ENCODE measurements around the gene STK17A. TPM values are rescaled to one million over a fixed set of nuclear protein-coding genes. Genes with fewer than 3 reads are reported as not detected.

Gene STK17A
- total RNA-seq (10 to 100 TPM; 45.5 to 45.8 TPM), polyA plus RNA-seq (270 TPM)

GRCh38 chr7:43582503-43583423 lies at the start of gene STK17A:
STK17A (plus strand) TSS chr7:43583108; CDS start chr7:43583244, 136 bp downstream.
- Histone ChIP-seq H3K4me1 (ENCODE audit: insufficient read depth, low read length) (peaks cover 12% of the 10 kb centered on the region), H3K4me3 (ENCODE audit: low read length) (peak within 1 kb of the TSS; percentile 96), H3K36me3 (ENCODE audit: insufficient read depth, low read length) (no peaks in the 10 kb centered on the region), H3K27me3 (ENCODE audit: insufficient read depth, low read length, poor library complexity, severe bottlenecking) (no peaks in the 10 kb centered on the region), H3K9me3 (ENCODE audit: low read length) (no peaks in the 10 kb centered on the region), H3K27ac (ENCODE audit: low read depth, low read length) (peak within 1 kb of the TSS; percentile 94)
- peaks cover 17 to 30% (median 22%) of the 10 kb centered on the region in 3 donors for H3K4me1 Mint-ChIP-seq
- ChIA-PET CTCF (interaction anchor here (0.6 to 6.0 kb wide), 72 partner anchors 9 to 676 kb away, joined by 3 to 319 read pairs (median 7); partner anchors contain the start of genes BLVRA, COA1, MRPL32 and PSMA2), POLR2A (interaction anchor here (0.5 to 2.4 kb wide), 25 partner anchors 10 to 671 kb away, joined by 3 to 89 read pairs (median 5); partner anchors contain the start of genes BLVRA, C7orf25, COA1 and MRPL32)
- H3K36me3 Mint-ChIP-seq: peaks cover 0 to 35% (median 3%) of the 10 kb centered on the region in 3 donors
- H3K27ac Mint-ChIP-seq: peak within 1 kb of the TSS; percentile 95 to 100 (median 96)
- H3K4me3 Mint-ChIP-seq: peak within 1 kb of the TSS; percentile 95 to 99 (median 96)
- peaks cover 0 to 7% of the 10 kb centered on the region in 2 donors for H3K27me3 Mint-ChIP-seq
- H3K9me3 Mint-ChIP-seq: peaks cover 0 to 3% (median 0%) of the 10 kb centered on the region in 5 donors
- peak; percentile 91 to 96 (median 95) for DNase-seq

GRCh38 chr7:43533801-43534479 lies 49.0 kb upstream of the STK17A start:
- H3K27ac Mint-ChIP-seq: no peak overlapping the region
- H3K4me3 Mint-ChIP-seq: no peak overlapping the region
- ChIA-PET POLR2A (no interaction called here), CTCF (no interaction called here)
- H3K9me3 Mint-ChIP-seq: no peaks in the 10 kb centered on the region
- H3K27ac ChIP-seq (ENCODE audit: low read depth, low read length): no peak overlapping the region
- no peaks in the 10 kb centered on the region for H3K36me3 ChIP-seq (ENCODE audit: insufficient read depth, low read length)
- DNase-seq: no peak
- H3K36me3 Mint-ChIP-seq: no peaks in the 10 kb centered on the region
- no peaks in the 10 kb centered on the region for H3K27me3 ChIP-seq (ENCODE audit: insufficient read depth, low read length, poor library complexity, severe bottlenecking)
- no peak overlapping the region for H3K4me3 ChIP-seq (ENCODE audit: low read length)
- H3K4me1 Mint-ChIP-seq: no peaks in the 10 kb centered on the region
- no peaks in the 10 kb centered on the region for H3K9me3 ChIP-seq (ENCODE audit: low read length)
- H3K27me3 Mint-ChIP-seq: peaks cover 0 to 6% of the 10 kb centered on the region in 2 donors
- no peaks in the 10 kb centered on the region for H3K4me1 ChIP-seq (ENCODE audit: insufficient read depth, low read length)

GRCh38 chr7:43535031-43535451 lies 47.9 kb upstream of the STK17A start:
- Histone ChIP-seq H3K9me3 (ENCODE audit: low read length) (no peaks in the 10 kb centered on the region), H3K36me3 (ENCODE audit: insufficient read depth, low read length) (no peaks in the 10 kb centered on the region), H3K27ac (ENCODE audit: low read depth, low read length) (no peak overlapping the region), H3K4me3 (ENCODE audit: low read length) (no peak overlapping the region), H3K4me1 (ENCODE audit: insufficient read depth, low read length) (no peaks in the 10 kb centered on the region), H3K27me3 (ENCODE audit: insufficient read depth, low read length, poor library complexity, severe bottlenecking) (no peaks in the 10 kb centered on the region)
- H3K27me3 Mint-ChIP-seq: peaks cover 0 to 6% of the 10 kb centered on the region in 2 donors
- no peaks in the 10 kb centered on the region for H3K4me1 Mint-ChIP-seq
- no peaks in the 10 kb centered on the region for H3K36me3 Mint-ChIP-seq
- H3K4me3 Mint-ChIP-seq: no peak overlapping the region
- ChIA-PET POLR2A (no interaction called here), CTCF (no interaction called here)
- DNase-seq: no peak
- H3K27ac Mint-ChIP-seq: no peak overlapping the region
- no peaks in the 10 kb centered on the region for H3K9me3 Mint-ChIP-seq

GRCh38 chr7:43535810-43536585 lies 46.9 kb upstream of the STK17A start:
- H3K27me3 Mint-ChIP-seq: peaks cover 0 to 6% of the 10 kb centered on the region in 2 donors
- H3K4me3 Mint-ChIP-seq: no peak overlapping the region
- Histone ChIP-seq H3K9me3 (ENCODE audit: low read length) (no peaks in the 10 kb centered on the region), H3K36me3 (ENCODE audit: insufficient read depth, low read length) (no peaks in the 10 kb centered on the region), H3K27ac (ENCODE audit: low read depth, low read length) (no peak overlapping the region), H3K27me3 (ENCODE audit: insufficient read depth, low read length, poor library complexity, severe bottlenecking) (no peaks in the 10 kb centered on the region), H3K4me1 (ENCODE audit: insufficient read depth, low read length) (no peaks in the 10 kb centered on the region), H3K4me3 (ENCODE audit: low read length) (no peak overlapping the region)
- CTCF ChIA-PET: no interaction called here
- POLR2A ChIA-PET: no interaction called here
- no peaks in the 10 kb centered on the region for H3K9me3 Mint-ChIP-seq
- H3K27ac Mint-ChIP-seq: no peak overlapping the region
- no peak for DNase-seq
- no peaks in the 10 kb centered on the region for H3K36me3 Mint-ChIP-seq
- H3K4me1 Mint-ChIP-seq: no peaks in the 10 kb centered on the region

- H3K9me3 ChIP-seq (ENCODE audit: low read length): no peaks in the 10 kb centered on the region
- no peaks in the 10 kb centered on the region for H3K36me3 ChIP-seq (ENCODE audit: insufficient read depth, low read length)
- Mint-ChIP-seq H3K4me3 (no peak overlapping the region), H3K27me3 (peaks cover 0 to 6% of the 10 kb centered on the region in 2 donors), H3K9me3 (no peaks in the 10 kb centered on the region), H3K36me3 (no peaks in the 10 kb centered on the region), H3K4me1 (no peaks in the 10 kb centered on the region), H3K27ac (no peak overlapping the region)
- no peak overlapping the region for H3K4me3 ChIP-seq (ENCODE audit: low read length)
- POLR2A ChIA-PET: no interaction called here
- DNase-seq: no peak
- CTCF ChIA-PET: interaction anchor here (1.2 kb wide), 1 partner anchor 46 kb away, joined by 3 read pairs; no protein-coding TSS in a partner anchor
- H3K27me3 ChIP-seq (ENCODE audit: insufficient read depth, low read length, poor library complexity, severe bottlenecking): no peaks in the 10 kb centered on the region
- no peaks in the 10 kb centered on the region for H3K4me1 ChIP-seq (ENCODE audit: insufficient read depth, low read length)
- no peak overlapping the region for H3K27ac ChIP-seq (ENCODE audit: low read depth, low read length)
Measured at GRCh38 chr7:43536773-43537172, 46.1 kb upstream of the STK17A start.

- peaks cover 0 to 11% of the 10 kb centered on the region in 2 donors for H3K27me3 Mint-ChIP-seq
- no peak overlapping the region for H3K27ac Mint-ChIP-seq
- ChIA-PET CTCF (interaction anchor here (1.2 kb wide), 1 partner anchor 44 kb away, joined by 3 read pairs; no protein-coding TSS in a partner anchor), POLR2A (no interaction called here)
- H3K27ac ChIP-seq (ENCODE audit: low read depth, low read length): no peak overlapping the region
- no peaks in the 10 kb centered on the region for H3K4me1 Mint-ChIP-seq
- DNase-seq: no peak
- H3K4me3 Mint-ChIP-seq: no peak overlapping the region
- no peaks in the 10 kb centered on the region for H3K9me3 Mint-ChIP-seq
- H3K36me3 ChIP-seq (ENCODE audit: insufficient read depth, low read length): no peaks in the 10 kb centered on the region
- H3K9me3 ChIP-seq (ENCODE audit: low read length): no peaks in the 10 kb centered on the region
- no peaks in the 10 kb centered on the region for H3K4me1 ChIP-seq (ENCODE audit: insufficient read depth, low read length)
- H3K36me3 Mint-ChIP-seq: no peaks in the 10 kb centered on the region
- H3K27me3 ChIP-seq (ENCODE audit: insufficient read depth, low read length, poor library complexity, severe bottlenecking): no peaks in the 10 kb centered on the region
- H3K4me3 ChIP-seq (ENCODE audit: low read length): no peak overlapping the region
Measured at GRCh38 chr7:43537765-43538403, 45.0 kb upstream of the STK17A start.

- no peak overlapping the region for H3K4me3 Mint-ChIP-seq
- peaks cover 0 to 11% of the 10 kb centered on the region in 2 donors for H3K27me3 Mint-ChIP-seq
- Histone ChIP-seq H3K27me3 (ENCODE audit: insufficient read depth, low read length, poor library complexity, severe bottlenecking) (no peaks in the 10 kb centered on the region), H3K27ac (ENCODE audit: low read depth, low read length) (no peak overlapping the region), H3K4me3 (ENCODE audit: low read length) (no peak overlapping the region), H3K36me3 (ENCODE audit: insufficient read depth, low read length) (no peaks in the 10 kb centered on the region), H3K9me3 (ENCODE audit: low read length) (no peaks in the 10 kb centered on the region), H3K4me1 (ENCODE audit: insufficient read depth, low read length) (no peaks in the 10 kb centered on the region)
- POLR2A ChIA-PET: no interaction called here
- CTCF ChIA-PET: no interaction called here
- DNase-seq: no peak
- peak overlapping the region in 1 of 8 donors; percentile 38 for H3K27ac Mint-ChIP-seq
- no peaks in the 10 kb centered on the region for H3K4me1 Mint-ChIP-seq
- no peaks in the 10 kb centered on the region for H3K36me3 Mint-ChIP-seq
- no peaks in the 10 kb centered on the region for H3K9me3 Mint-ChIP-seq
Measured at GRCh38 chr7:43538404-43538771, 44.5 kb upstream of the STK17A start.
